Measurements from ENCODE around the gene ATG14.

- TF ChIP-seq CTCF (conservative IDR thresholded peaks at IDR 0.05) = no peak
- no peak for TF ChIP-seq ZFX (IDR thresholded peaks at IDR 0.05)
Observed at GRCh38 chr14:55366271-55366670, 45.4 kb downstream of the ATG14 start.
